HS-27A (cell line): ENCODE data around the gene APMAP.

Source experiments
- DNase-seq: peaks from one replicate; pipeline ENCODE4 v3.0.0-alpha.2; 2012; ENCODE audit warnings: low read depth, missing footprints

Gene APMAP, protein sequence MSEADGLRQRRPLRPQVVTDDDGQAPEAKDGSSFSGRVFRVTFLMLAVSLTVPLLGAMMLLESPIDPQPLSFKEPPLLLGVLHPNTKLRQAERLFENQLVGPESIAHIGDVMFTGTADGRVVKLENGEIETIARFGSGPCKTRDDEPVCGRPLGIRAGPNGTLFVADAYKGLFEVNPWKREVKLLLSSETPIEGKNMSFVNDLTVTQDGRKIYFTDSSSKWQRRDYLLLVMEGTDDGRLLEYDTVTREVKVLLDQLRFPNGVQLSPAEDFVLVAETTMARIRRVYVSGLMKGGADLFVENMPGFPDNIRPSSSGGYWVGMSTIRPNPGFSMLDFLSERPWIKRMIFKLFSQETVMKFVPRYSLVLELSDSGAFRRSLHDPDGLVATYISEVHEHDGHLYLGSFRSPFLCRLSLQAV

DNA sequence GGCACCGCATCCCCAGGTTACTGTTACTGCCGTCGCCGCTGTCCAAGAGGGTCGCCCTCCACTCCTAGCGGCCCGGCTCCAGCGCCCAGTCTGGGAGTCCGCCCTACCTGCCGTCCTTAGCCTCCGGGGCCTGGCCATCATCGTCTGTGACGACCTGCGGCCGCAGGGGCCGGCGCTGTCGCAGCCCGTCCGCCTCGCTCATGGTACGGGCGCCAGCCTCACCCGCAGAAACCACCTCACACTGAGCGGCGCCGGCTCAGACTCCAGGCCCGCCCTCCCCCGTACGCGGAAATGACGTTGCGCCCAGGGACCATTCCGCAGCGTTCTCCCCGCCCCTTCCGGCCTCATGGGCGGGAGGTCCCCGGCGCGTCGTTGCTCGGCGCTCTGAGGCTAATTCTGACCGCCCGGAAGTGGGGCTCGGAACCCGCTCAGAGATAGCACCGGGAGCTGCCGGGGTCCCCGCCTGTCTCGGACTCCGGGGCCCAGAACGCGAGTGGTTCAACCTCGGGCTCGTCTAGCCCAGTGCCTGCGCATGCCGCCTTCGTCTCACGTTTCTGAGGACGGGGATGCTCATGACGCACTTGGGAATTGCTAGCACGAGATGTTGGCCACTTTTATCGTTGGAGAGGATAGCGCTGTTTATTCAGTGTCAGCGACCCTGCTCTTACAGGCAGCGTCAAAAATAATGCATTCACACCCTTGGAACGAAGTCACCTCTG, at the start of gene APMAP:
Gene APMAP, minus strand, starts transcription at position 265 of the 719 bp plus-strand sequence. Its CDS starts 63 bp downstream, at position 202.
- DNase-seq = peak; percentile 92

DNA sequence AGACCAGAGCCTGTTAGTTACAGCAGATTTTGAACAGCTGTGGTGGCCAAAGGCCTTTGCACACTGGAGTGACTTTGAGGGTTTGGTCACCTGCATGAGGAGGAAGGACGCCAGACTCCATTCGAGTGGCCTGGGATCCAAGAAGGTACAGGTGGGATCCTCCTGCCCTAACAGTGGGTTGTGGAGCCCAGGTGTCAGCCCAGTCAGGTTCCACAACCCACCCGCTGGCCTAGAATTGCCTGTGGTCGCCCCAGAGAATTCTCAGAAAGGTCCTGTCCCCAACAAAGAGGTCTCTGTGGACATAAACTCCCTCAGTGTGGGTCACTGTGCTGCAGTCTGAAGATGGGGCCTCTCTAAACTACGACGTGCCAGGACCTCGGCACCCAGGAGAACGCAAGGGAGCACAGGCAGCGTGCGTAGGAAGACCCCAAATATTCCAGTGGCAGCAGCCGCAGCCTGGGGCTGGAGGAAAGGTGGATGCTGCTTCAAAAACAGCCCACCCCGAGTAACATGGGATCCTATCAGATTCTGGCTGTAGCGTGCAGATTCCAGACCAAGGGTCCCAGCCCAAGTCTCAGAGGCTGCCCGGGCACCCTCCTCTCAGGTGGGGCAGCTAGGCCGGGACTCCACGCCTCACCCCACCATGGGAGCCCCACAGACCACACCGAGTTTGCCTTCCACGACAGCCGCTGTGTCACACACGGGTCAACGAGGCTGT, 49.4 kb upstream of the APMAP start:
- DNase-seq = no peak

DNA sequence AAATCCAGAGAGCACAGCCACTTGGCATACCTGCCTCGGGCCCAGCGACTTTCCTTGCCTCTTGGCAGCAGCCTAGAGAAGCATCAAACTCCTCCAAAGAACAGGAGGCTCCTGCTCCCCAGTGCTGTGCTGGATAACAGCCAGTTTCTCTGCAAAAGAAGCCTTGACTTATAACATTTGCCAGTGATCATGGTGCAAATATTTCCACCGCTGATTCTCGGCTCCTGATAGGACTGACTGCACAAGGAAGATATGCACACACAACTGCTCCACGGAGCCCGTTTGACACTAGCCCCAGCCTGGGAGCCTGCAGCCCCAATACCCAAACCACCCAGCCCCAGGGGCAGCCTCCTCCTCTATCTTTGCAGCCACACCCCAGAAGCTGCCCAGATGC, 47.9 kb upstream of the APMAP start:
- DNase-seq = no peak

DNA sequence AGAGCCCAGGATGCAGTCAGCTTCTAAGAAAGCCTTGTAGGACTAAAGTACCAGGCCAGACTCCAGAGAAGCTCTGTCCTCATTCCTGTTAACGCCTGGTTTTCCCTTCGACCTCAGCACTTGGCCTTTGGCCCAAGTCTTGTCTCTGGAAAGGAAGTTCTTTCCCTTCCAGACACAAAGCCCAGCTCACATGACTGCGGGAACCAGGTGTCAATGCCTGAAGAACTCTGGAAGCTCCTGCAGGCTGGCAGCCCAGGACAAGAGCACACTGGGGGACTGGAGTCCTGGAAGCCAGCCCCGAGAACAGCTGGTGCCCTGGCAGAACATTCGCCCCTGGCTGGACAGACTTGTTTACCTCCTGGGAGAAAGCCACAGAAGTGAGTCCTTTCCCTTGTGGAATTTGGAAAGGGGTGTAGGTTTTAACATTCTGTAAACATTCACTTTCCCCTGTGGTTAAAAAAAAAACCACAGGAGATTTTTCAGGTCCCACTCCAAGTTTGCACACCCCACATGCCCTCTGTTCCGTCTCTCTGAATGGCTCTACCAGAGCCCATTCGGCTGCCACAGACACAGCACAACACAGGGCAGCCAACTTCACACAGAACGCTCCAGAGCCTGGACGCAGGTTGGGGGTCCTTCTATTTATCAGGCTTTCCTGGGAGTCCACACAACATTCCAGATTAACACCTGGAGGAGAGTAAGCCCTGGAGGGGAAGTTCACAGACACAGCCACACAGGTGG, 47.3 kb upstream of the APMAP start:
- no peak for DNase-seq

DNA sequence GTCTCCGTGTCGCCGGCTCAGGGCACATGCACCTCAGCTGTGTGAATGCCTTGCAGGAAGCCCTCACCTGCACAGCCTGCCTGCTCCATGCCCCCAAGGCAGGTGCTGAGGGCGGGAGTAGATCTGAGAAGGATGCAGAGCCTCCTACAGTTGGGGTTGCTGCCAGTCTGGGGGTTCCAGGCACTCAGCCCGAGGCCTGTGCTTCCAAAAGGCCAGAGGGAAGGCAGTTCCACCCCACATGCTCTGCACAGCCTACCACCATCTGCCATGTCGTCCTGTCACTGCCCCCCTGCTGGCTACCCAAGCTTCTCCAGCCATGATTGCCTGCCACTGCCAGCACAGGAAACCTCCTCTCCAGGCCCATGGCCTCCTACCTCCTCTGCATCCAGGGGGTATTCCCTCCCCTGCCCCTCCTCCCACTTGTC, 46.1 kb upstream of the APMAP start:
- no peak for DNase-seq

DNA sequence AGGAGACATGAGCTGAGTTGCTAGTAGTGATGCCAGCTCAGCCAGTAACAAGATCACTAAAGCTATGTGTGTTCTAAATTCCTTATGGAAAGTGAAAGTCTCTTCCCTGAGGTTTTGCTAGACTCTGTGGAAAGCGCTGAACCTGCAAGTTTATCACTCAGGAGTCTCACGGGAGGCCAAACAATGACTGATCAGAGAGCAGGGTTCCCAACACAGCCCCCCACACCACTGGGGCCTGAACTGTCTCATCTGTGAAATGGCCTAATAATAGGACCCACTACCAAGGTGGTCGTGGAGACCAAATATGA, 45.5 kb upstream of the APMAP start:
- DNase-seq = no peak

DNA sequence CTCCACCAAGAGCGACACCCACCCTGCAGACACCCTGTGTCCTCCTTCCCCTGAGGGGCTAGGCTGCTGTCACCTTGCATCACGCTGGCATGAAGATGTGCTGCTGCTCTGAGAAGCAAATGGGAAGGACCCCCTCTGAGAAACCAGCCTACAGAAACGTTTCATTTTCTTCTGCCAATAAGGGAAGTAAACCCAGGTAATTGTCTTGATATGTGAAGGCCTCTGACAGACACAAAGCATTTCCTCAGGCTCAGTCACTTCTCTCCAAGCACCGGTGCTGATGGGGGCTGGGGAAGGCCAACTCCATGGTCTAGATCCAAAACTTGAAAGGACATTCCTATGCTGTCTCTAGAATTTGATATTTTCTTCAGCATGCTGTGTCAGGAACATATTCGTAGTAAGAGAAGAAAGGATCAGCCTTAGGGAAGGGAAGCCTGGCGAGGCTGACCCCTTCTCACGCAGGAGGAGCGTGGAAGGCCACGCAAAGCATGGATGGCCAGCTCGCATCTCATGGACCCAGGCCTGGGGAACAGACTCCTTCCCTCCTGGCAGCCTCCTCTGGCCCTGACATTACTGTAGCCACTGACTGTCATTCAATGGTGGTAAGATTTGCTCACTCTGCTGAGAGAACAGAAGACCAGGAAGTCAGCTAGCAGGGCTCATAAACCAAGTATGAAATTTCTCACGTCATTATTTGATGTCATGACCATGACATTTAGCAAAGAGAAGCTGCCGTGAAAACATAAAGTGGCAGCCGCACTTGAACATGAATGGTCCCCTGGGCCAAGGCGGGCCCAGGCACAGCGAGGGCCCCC, 44.9 kb upstream of the APMAP start:
- DNase-seq = no peak

DNA sequence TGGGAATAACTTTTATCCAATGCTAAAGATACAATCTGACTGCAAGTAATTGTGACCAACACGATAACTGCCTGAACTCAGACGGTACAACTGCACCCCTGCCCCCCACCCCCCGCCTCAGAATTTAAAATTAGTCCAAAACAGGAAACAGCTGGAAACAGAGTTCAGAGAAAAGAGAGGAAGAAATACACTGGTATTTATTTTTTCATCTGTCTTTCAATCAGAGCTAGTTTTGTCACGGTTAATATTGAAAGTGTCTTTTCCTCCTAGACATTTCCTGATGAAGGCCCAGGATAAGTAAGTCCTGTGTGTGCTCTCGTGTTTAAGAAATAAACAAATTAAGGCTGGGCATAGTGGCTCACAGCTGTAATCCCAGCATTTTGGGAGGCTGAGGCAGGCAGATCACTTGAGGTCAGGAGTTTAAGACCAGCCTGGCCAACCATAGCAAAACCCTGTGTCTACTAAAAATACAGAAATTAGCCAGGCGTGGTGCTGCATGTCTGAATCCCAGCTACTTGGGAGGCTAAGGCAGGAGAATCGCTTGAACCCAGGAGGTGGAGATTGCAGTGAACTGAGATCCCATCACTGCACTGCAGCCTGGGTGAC, 43.9 kb upstream of the APMAP start:
- DNase-seq = no peak

DNA sequence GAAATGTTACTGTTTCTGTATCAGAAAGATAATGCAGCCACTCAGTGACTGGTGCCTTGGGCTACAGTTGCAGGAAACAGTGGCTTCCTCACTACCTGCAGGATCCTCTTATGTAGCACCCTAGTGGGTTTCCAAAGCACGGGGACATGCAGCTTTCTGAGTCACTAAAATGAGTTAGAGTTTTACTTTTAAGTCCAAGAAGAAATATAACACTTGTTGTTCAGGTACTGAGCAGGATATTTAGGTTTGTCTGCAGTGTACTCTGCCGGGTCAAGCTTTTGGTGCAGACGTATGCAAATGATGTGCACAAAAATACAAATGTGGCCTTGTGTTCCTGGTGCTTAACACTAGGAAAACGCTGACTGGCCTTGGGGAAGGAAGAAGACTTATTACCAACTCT, 43.4 kb upstream of the APMAP start:
- no peak for DNase-seq

DNA sequence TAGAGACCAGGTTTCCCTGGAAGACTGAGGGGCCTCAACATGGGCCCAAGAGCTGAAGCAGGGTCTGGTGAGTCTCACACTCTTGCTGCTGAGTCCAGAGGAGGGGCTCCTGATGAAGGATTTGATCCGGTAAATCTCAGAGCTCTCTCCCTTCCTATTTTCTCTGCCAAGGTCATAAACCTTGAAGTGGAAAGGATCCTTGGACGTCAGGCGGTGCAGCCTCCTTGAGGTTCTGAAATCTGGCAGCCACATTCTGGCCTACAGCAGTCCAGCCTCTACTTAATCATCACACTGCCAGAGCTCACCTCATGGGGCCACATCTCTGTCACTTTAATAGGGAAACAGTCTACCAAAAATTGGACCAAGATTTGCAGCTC, 41.4 kb upstream of the APMAP start:
- DNase-seq = no peak

DNA sequence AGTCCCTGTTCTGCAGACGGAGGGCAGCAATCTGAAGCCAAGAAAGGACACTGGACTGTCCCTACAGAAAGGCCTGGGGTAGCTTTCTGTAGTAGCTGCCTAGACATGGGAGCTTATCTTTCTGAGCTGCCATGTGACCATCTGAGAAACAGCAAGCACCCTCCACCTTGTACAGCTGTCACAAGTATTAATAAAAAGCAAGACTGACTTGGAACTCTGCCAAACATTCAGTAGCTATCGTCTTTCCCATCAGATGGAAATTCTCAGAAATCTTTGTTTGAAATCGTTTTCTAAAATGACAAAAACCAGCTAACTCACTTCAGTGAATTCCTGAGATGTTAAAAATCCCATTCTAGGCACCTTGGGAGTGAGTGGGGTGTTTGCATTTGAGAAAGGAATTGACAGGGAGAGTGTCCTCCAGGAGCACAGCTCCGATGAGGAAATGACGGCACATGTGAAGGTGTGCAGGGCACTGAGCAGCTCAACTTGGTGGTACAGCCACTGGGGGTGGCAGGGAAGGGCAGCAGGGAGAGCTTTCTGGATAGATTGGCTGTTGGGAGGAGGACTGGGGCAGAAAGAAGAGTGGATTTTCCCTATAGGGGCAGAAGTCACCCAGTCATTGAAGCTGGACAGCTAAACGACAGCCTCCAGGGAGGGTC, 40.8 kb upstream of the APMAP start:
- no peak for DNase-seq

DNA sequence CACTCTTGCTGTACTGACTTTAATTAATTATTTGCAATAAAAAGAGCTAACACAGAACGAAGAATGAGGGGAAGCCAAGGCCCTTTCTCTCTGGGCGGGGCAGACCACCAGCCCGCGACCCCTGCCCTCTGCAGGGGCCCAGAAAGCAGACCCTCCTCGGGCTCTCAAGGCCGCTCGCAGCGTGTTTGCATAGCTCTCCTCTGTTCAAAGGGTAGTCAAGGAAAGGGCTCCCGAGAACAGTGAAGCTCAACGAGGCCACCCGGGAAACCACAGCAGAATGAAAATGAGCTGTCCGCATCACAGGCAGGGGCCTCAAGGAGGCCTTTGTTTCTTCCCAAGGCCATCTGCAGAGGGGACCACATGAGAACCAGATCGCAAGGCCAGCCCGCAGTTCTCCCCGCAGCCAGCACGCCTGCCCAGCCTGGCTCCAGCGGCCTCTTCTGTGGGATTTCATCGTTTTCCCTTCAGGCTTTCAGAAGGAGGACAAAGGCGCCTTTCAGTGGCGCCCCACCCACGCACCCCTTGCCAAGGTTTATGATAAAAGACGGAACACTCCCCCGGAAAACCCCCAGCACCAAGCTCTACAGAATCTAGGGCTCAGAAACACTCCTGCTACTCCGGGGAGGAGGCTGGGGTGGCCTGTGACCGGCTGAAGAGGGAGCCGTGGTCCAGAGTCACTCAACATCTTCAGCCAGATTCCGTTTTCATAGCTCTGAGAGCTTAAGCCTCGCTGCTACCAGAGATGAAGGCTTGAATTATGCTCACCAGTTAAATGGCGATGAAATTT, 40.1 kb upstream of the APMAP start:
- DNase-seq = no peak

DNA sequence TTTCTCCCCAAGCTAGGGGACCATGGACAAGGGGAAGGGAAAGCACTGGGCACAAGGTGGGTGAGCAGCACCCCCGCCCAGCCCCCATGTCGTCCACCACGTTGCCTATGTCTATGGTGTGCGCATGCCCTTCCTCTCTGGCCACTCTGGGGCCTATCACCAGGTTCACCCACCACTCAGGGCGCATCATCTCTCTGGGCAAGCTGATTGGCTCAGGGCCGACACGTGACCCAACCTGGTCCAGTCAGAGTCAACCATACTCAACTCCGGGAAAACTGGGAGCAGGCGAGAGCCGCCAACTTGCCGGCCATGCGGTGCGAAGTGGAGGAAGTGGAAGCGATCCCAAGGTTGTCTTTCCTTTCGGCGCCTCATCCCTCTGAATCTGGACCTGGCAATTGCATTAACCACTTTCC, 39.5 kb upstream of the APMAP start:
- DNase-seq = no peak

DNA sequence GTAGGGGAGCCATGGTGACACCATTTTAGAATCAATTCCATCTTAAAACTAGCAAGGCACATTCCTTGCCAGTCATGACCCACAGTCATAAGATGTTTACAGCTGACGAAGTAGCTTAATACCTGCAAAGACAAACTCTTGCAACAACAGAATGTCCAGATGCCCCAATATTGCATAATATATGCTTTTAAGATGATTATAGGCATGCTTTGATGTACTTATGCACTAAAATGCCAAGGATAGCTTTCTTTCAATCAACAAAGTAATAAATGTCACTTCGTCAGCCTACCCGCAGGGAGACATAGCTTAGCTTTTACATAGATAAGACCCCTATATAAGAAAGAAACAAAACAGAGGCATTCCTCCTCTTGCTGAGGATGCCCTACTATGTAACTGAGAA, 38.7 kb upstream of the APMAP start:
- DNase-seq = no peak

DNA sequence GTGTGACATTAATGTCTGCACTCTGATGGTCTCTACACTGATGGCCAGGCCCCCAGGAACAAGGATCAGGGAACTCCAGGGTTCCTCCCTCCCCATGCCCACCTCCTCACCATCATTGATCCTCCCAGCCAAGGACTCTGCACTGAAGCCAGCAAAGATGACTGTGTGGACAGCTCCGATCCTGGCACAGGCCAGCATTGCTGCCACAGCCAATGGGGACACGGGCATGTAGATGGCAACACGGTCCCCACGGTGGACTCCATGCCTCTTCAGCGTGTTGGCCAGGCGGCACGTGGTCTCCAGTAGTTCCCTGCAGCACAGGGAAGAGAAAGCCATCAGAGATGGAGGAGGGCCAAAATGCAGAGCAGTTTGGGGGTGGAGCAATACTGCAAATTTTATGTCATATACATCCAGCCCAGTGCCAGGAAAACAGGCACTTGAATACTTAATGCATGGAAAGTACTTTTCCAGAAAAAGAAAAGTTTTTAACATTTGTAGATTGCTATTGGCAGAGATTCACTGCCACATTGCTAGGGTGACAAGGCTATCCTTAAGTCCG, 38.2 kb upstream of the APMAP start:
- DNase-seq = no peak

DNA sequence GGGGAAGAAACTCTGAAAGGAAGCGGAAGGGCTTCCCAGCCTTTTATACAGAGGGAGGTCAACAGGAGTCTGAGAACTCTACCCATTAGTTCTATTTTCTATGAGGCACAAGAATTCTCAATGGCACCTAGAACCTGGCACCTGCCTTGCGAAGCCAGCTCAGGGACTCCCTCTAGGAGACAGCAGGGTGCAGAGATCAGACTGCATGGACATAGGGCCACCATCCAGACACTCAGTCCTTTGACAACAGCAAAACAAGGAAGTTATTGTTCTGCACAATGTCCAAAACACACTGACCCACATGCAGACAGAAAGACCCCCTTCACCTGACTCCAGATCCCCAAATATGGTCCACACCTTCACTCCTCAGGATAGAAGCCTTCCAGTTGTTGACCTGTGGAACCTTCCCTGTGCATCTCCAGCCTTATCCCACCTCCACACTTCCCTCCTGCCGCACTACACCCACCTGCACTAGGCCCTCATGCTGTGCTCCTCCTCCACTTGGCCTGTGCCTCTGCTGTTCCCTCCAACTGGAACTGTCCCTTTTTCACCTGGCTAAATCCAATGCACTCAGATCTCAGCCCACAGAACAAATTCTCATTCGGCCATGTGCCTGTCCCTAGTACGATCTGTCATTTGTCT, 37.6 kb upstream of the APMAP start:
- DNase-seq = no peak

DNA sequence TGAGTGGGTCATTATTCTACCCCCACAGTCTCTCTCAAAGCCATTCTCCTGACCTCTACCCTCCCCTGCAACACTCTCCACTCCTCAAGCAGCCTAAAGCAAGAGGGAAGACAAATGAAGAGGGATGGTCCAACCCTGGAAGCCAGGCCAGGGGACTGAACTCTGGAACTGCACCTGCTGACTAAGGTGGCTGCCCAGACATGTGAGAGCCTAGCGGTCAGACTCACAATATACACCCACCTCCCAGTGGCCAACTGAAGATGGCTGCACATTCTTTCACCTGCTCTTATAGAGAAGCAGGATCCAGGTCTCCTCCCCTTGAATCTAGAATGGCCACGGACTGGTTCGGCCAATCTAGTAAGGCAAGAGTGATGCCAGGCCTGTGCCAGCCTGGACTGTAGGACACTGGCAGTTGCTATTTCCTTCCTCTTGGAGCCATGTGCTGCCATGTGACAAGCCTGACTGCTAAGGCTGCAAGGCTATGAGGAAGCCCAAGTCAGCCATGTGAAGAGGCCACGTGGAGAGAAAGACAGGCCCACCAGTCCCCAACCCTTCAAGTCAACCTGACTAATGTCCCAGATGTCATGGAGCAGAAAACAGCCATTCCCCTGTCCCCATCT, 33.5 kb upstream of the APMAP start:
- DNase-seq = no peak

DNA sequence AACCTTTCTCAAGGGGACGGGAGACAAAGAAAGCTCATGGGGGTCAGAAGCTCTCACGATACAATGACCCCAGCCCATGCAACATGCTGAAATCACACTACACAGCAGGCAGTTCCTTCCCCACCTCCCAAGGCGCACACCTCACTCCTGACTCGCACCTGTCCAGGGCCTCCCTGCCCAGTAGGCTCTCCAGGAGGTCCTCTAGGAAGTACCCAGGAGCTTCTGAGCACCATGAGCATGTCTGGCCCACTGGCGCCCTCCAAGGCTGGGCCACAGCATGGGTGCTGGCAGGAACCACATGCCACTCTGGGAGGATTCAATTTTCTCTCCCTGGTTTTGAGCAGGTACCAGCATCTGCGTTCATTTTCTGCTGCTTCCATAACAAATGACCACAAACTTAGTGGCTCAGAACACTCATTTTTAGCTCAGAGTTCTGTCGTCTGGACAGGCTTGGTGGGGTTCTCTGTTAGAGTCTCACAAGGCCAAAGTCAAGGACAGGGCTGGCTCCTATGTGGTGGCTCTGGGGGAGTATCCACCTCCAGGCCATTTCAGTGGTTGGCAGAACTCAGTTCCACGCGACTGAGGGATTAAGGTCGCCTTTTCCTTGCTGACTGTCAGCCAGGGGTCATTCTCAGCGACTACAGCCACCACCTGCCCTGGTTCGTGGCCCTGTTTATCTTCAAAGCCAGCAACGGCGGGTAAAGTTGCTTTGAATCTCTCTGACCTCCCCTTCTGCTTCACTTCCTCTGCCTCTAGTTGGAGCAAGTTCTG, 32.7 kb upstream of the APMAP start:
- DNase-seq = no peak
